ENCODE measurements around the gene SLC1A5.

Gene SLC1A5

GRCh38 chr19:46745030-46745429 is 43.4 kb downstream of the SLC1A5 start:
- DNase-seq = no peak
- Histone ChIP-seq H3K36me3 (ENCODE audit: control insufficient read depth, insufficient read depth, low read length) (no peaks in the 10 kb centered on the region), H3K4me1 (ENCODE audit: control insufficient read depth, insufficient read depth, low read length, poor library complexity, severe bottlenecking) (peaks cover 23% of the 10 kb centered on the region), H3K27ac (ENCODE audit: insufficient read depth, low read length, poor library complexity, severe bottlenecking) (peak overlapping the region; percentile 77), H3K9me3 (ENCODE audit: control insufficient read depth, low read length) (no peaks in the 10 kb centered on the region), H3K4me3 (ENCODE audit: insufficient read depth, low read depth, low read length, poor library complexity, severe bottlenecking) (peak overlapping the region; percentile 90), H3K27me3 (replicated peaks; ENCODE audit: control insufficient read depth, insufficient read depth, low read length, poor library complexity, severe bottlenecking) (no peaks in the 10 kb centered on the region)

GRCh38 chr19:46744005-46744691 is 44.2 kb downstream of the SLC1A5 start:
- no peak overlapping the region for H3K27ac ChIP-seq (ENCODE audit: insufficient read depth, low read length, poor library complexity, severe bottlenecking)

GRCh38 chr19:46742926-46743480 is 45.4 kb downstream of the SLC1A5 start:
- H3K4me1 ChIP-seq (ENCODE audit: control insufficient read depth, insufficient read depth, low read length, poor library complexity, severe bottlenecking) = peaks cover 23% of the 10 kb centered on the region
- H3K9me3 ChIP-seq (ENCODE audit: control insufficient read depth, low read length) = no peaks in the 10 kb centered on the region
- H3K27me3 ChIP-seq (replicated peaks; ENCODE audit: control insufficient read depth, insufficient read depth, low read length, poor library complexity, severe bottlenecking) = no peaks in the 10 kb centered on the region
- H3K36me3 ChIP-seq (ENCODE audit: control insufficient read depth, insufficient read depth, low read length) = peaks cover 12% of the 10 kb centered on the region
- H3K27ac ChIP-seq (ENCODE audit: insufficient read depth, low read length, poor library complexity, severe bottlenecking) = no peak overlapping the region
- no peak for DNase-seq
- H3K4me3 ChIP-seq (ENCODE audit: insufficient read depth, low read depth, low read length, poor library complexity, severe bottlenecking) = no peak overlapping the region

More at GRCh38 chr19:46744005-46744691, 44.2 kb downstream of the SLC1A5 start:
- Histone ChIP-seq H3K36me3 (ENCODE audit: control insufficient read depth, insufficient read depth, low read length) (peaks cover 3% of the 10 kb centered on the region), H3K9me3 (ENCODE audit: control insufficient read depth, low read length) (no peaks in the 10 kb centered on the region), H3K4me3 (ENCODE audit: insufficient read depth, low read depth, low read length, poor library complexity, severe bottlenecking) (no peak overlapping the region), H3K4me1 (ENCODE audit: control insufficient read depth, insufficient read depth, low read length, poor library complexity, severe bottlenecking) (peaks cover 23% of the 10 kb centered on the region), H3K27me3 (replicated peaks; ENCODE audit: control insufficient read depth, insufficient read depth, low read length, poor library complexity, severe bottlenecking) (no peaks in the 10 kb centered on the region)
- DNase-seq = no peak

GRCh38 chr19:46741447-46741846 is 46.9 kb downstream of the SLC1A5 start:
- no peak overlapping the region for H3K4me3 ChIP-seq (ENCODE audit: insufficient read depth, low read depth, low read length, poor library complexity, severe bottlenecking)
- H3K27me3 ChIP-seq (replicated peaks; ENCODE audit: control insufficient read depth, insufficient read depth, low read length, poor library complexity, severe bottlenecking) = no peaks in the 10 kb centered on the region
- H3K9me3 ChIP-seq (ENCODE audit: control insufficient read depth, low read length) = no peaks in the 10 kb centered on the region
- peaks cover 14% of the 10 kb centered on the region for H3K4me1 ChIP-seq (ENCODE audit: control insufficient read depth, insufficient read depth, low read length, poor library complexity, severe bottlenecking)
- peaks cover 26% of the 10 kb centered on the region for H3K36me3 ChIP-seq (ENCODE audit: control insufficient read depth, insufficient read depth, low read length)
- no peak overlapping the region for H3K27ac ChIP-seq (ENCODE audit: insufficient read depth, low read length, poor library complexity, severe bottlenecking)
- no peak for DNase-seq

- no peaks in the 10 kb centered on the region for H3K9me3 ChIP-seq (ENCODE audit: control insufficient read depth, low read length)
- no peak overlapping the region for H3K4me3 ChIP-seq (ENCODE audit: insufficient read depth, low read depth, low read length, poor library complexity, severe bottlenecking)
- DNase-seq = no peak
- H3K27ac ChIP-seq (ENCODE audit: insufficient read depth, low read length, poor library complexity, severe bottlenecking) = no peak overlapping the region
- H3K36me3 ChIP-seq (ENCODE audit: control insufficient read depth, insufficient read depth, low read length) = peaks cover 29% of the 10 kb centered on the region
- H3K4me1 ChIP-seq (ENCODE audit: control insufficient read depth, insufficient read depth, low read length, poor library complexity, severe bottlenecking) = no peaks in the 10 kb centered on the region
- H3K27me3 ChIP-seq (replicated peaks; ENCODE audit: control insufficient read depth, insufficient read depth, low read length, poor library complexity, severe bottlenecking) = no peaks in the 10 kb centered on the region
Measured at GRCh38 chr19:46739290-46739771, 49.1 kb downstream of the SLC1A5 start.

- no peaks in the 10 kb centered on the region for H3K9me3 ChIP-seq (ENCODE audit: control insufficient read depth, low read length)
- H3K27me3 ChIP-seq (replicated peaks; ENCODE audit: control insufficient read depth, insufficient read depth, low read length, poor library complexity, severe bottlenecking) = no peaks in the 10 kb centered on the region
- peaks cover 42% of the 10 kb centered on the region for H3K36me3 ChIP-seq (ENCODE audit: control insufficient read depth, insufficient read depth, low read length)
- no peak for DNase-seq
- no peaks in the 10 kb centered on the region for H3K4me1 ChIP-seq (ENCODE audit: control insufficient read depth, insufficient read depth, low read length, poor library complexity, severe bottlenecking)
- H3K4me3 ChIP-seq (ENCODE audit: insufficient read depth, low read depth, low read length, poor library complexity, severe bottlenecking) = no peak overlapping the region
- H3K27ac ChIP-seq (ENCODE audit: insufficient read depth, low read length, poor library complexity, severe bottlenecking) = no peak overlapping the region
Measured at GRCh38 chr19:46737761-46738171, 50.6 kb downstream of the SLC1A5 start.

- Histone ChIP-seq H3K27ac (ENCODE audit: insufficient read depth, low read length, poor library complexity, severe bottlenecking) (no peak overlapping the region), H3K27me3 (replicated peaks; ENCODE audit: control insufficient read depth, insufficient read depth, low read length, poor library complexity, severe bottlenecking) (no peaks in the 10 kb centered on the region), H3K4me1 (ENCODE audit: control insufficient read depth, insufficient read depth, low read length, poor library complexity, severe bottlenecking) (no peaks in the 10 kb centered on the region), H3K36me3 (ENCODE audit: control insufficient read depth, insufficient read depth, low read length) (peaks cover 46% of the 10 kb centered on the region), H3K9me3 (ENCODE audit: control insufficient read depth, low read length) (no peaks in the 10 kb centered on the region), H3K4me3 (ENCODE audit: insufficient read depth, low read depth, low read length, poor library complexity, severe bottlenecking) (no peak overlapping the region)
- no peak for DNase-seq
Measured at GRCh38 chr19:46737298-46737654, 51.1 kb downstream of the SLC1A5 start.

GRCh38 chr19:46736531-46737297 is 51.7 kb downstream of the SLC1A5 start:
- Histone ChIP-seq H3K4me3 (ENCODE audit: insufficient read depth, low read depth, low read length, poor library complexity, severe bottlenecking) (no peak overlapping the region), H3K27me3 (replicated peaks; ENCODE audit: control insufficient read depth, insufficient read depth, low read length, poor library complexity, severe bottlenecking) (no peaks in the 10 kb centered on the region), H3K4me1 (ENCODE audit: control insufficient read depth, insufficient read depth, low read length, poor library complexity, severe bottlenecking) (no peaks in the 10 kb centered on the region), H3K36me3 (ENCODE audit: control insufficient read depth, insufficient read depth, low read length) (peaks cover 47% of the 10 kb centered on the region), H3K9me3 (ENCODE audit: control insufficient read depth, low read length) (no peaks in the 10 kb centered on the region), H3K27ac (ENCODE audit: insufficient read depth, low read length, poor library complexity, severe bottlenecking) (no peak overlapping the region)
- DNase-seq = no peak

- H3K9me3 ChIP-seq (ENCODE audit: control insufficient read depth, low read length) = no peaks in the 10 kb centered on the region
- no peak for DNase-seq
- H3K27me3 ChIP-seq (replicated peaks; ENCODE audit: control insufficient read depth, insufficient read depth, low read length, poor library complexity, severe bottlenecking) = no peaks in the 10 kb centered on the region
- H3K4me1 ChIP-seq (ENCODE audit: control insufficient read depth, insufficient read depth, low read length, poor library complexity, severe bottlenecking) = peaks cover 3% of the 10 kb centered on the region
- peaks cover 72% of the 10 kb centered on the region for H3K36me3 ChIP-seq (ENCODE audit: control insufficient read depth, insufficient read depth, low read length)
- H3K27ac ChIP-seq (ENCODE audit: insufficient read depth, low read length, poor library complexity, severe bottlenecking) = no peak overlapping the region
- no peak overlapping the region for H3K4me3 ChIP-seq (ENCODE audit: insufficient read depth, low read depth, low read length, poor library complexity, severe bottlenecking)
Measured at GRCh38 chr19:46733690-46734292, 54.6 kb downstream of the SLC1A5 start.
